ENCODE results near the gene BICD2. TPM values are rescaled to one million over a fixed set of nuclear protein-coding genes. Genes with fewer than 3 reads are reported as not detected.

BICD2 gene
- polyA plus RNA-seq, 3 donors, result 13.8 to 29.4 (median 25.6) TPM

GRCh38 chr9:92718086-92719001 lies 46.3 kb downstream of the BICD2 start:
- no peak overlapping the region for H3K4me3 ChIP-seq (replicated peaks in 1 of 3; ENCODE audit: low read depth in 2 of 3, low read length in 3 of 3)
- H3K27ac ChIP-seq (ENCODE audit: low read depth in 1 of 2, low read length in 2 of 2), result no peak overlapping the region
- no peak for DNase-seq
- peaks cover 93 to 100% of the 10 kb centered on the region in 2 donors for H3K36me3 ChIP-seq (replicated peaks in 1 of 2; ENCODE audit: control insufficient read depth in 1 of 2, insufficient read depth in 2 of 2, low read length in 2 of 2)
- no peaks in the 10 kb centered on the region for H3K27me3 ChIP-seq (ENCODE audit: control insufficient read depth in 2 of 2, insufficient read depth in 2 of 2, low read length in 2 of 2)
- WGBS (ENCODE audit: insufficient coverage), result 94% methylated on average over 37 of the region's 40 CpGs
- Mint-ChIP-seq H3K9me3 (no peaks in the 10 kb centered on the region), H3K27me3 (ENCODE audit: low read depth in 3 of 3) (peaks cover 0 to 4% (median 0%) of the 10 kb centered on the region in 3 donors), H3K4me1 (peaks cover 23% of the 10 kb centered on the region), H3K27ac (peak overlapping the region in 2 of 7 donors; percentile 22 to 38), H3K36me3 (peaks cover 79 to 96% of the 10 kb centered on the region in 2 donors), H3K4me3 (no peak overlapping the region)
- TF ChIP-seq CTCF (IDR thresholded peaks at IDR 0.05), result no peak
- H3K9ac ChIP-seq (ENCODE audit: insufficient read depth, low read length, poor library complexity, severe bottlenecking), result no peak overlapping the region
- H3K79me2 ChIP-seq (ENCODE audit: insufficient read depth, low read length), result peaks cover 5% of the 10 kb centered on the region
- H3K9me3 ChIP-seq (replicated peaks in 1 of 2; ENCODE audit: control insufficient read depth in 1 of 2, insufficient read depth in 1 of 2, low read length in 2 of 2), result no peaks in the 10 kb centered on the region
- peaks cover 95% of the 10 kb centered on the region for H4K20me1 ChIP-seq (ENCODE audit: insufficient read depth, low read length)
- no peak overlapping the region for H2AFZ ChIP-seq (ENCODE audit: insufficient read depth, low read depth, low read length, poor library complexity, severe bottlenecking)
- H3K4me2 ChIP-seq (replicated peaks; ENCODE audit: extremely low read depth, low read length, poor library complexity, severe bottlenecking), result no peak overlapping the region
- peaks cover 12 to 15% of the 10 kb centered on the region in 2 donors for H3K4me1 ChIP-seq (ENCODE audit: control insufficient read depth in 1 of 2, insufficient read depth in 2 of 2, low read length in 2 of 2)
- intact Hi-C loops (cut with micrococcal nuclease), result no loop called here

GRCh38 chr9:92717201-92718085 lies 47.2 kb downstream of the BICD2 start:
- TF ChIP-seq CTCF (IDR thresholded peaks at IDR 0.05), result no peak
- Mint-ChIP-seq H3K9me3 (no peaks in the 10 kb centered on the region), H3K27me3 (ENCODE audit: low read depth in 3 of 3) (peaks cover 0 to 4% (median 0%) of the 10 kb centered on the region in 3 donors), H3K36me3 (peaks cover 77 to 95% of the 10 kb centered on the region in 2 donors), H3K4me1 (peaks cover 20% of the 10 kb centered on the region), H3K4me3 (no peak overlapping the region), H3K27ac (peak overlapping the region in 4 of 7 donors; percentile 26 to 45 (median 36))
- WGBS (ENCODE audit: insufficient coverage), result 97% methylated on average over 17 of the region's 21 CpGs
- peaks cover 92 to 100% of the 10 kb centered on the region in 2 donors for H3K36me3 ChIP-seq (replicated peaks in 1 of 2; ENCODE audit: control insufficient read depth in 1 of 2, insufficient read depth in 2 of 2, low read length in 2 of 2)
- no peaks in the 10 kb centered on the region for H3K9me3 ChIP-seq (replicated peaks in 1 of 2; ENCODE audit: control insufficient read depth in 1 of 2, insufficient read depth in 1 of 2, low read length in 2 of 2)
- H3K4me3 ChIP-seq (replicated peaks in 1 of 3; ENCODE audit: low read depth in 2 of 3, low read length in 3 of 3), result no peak overlapping the region
- H3K9ac ChIP-seq (ENCODE audit: insufficient read depth, low read length, poor library complexity, severe bottlenecking), result no peak overlapping the region
- H2AFZ ChIP-seq (ENCODE audit: insufficient read depth, low read depth, low read length, poor library complexity, severe bottlenecking), result no peak overlapping the region
- peaks cover 94% of the 10 kb centered on the region for H4K20me1 ChIP-seq (ENCODE audit: insufficient read depth, low read length)
- peaks cover 6% of the 10 kb centered on the region for H3K79me2 ChIP-seq (ENCODE audit: insufficient read depth, low read length)
- peaks cover 11 to 13% of the 10 kb centered on the region in 2 donors for H3K4me1 ChIP-seq (ENCODE audit: control insufficient read depth in 1 of 2, insufficient read depth in 2 of 2, low read length in 2 of 2)
- DNase-seq, result no peak
- H3K4me2 ChIP-seq (replicated peaks; ENCODE audit: extremely low read depth, low read length, poor library complexity, severe bottlenecking), result no peak overlapping the region
- H3K27ac ChIP-seq (ENCODE audit: low read depth in 1 of 2, low read length in 2 of 2), result peak overlapping the region in 1 of 2 donors; percentile 45
- intact Hi-C loops (cut with micrococcal nuclease), result loop anchor here in 1 of 2 donors (2.0 kb wide), 1 partner anchor 73 kb away; no protein-coding TSS in a partner anchor
- no peaks in the 10 kb centered on the region for H3K27me3 ChIP-seq (ENCODE audit: control insufficient read depth in 2 of 2, insufficient read depth in 2 of 2, low read length in 2 of 2)
